Femur (tissue), 1 donor: ENCODE data around the gene INPP5D.
A peak's percentile ranks its signal among the peaks of the same experiment; 100 is the strongest.

Experiments
- DNase-seq: peaks from one replicate; pipeline ENCODE4 v3.0.0-alpha.2; 2017

Gene INPP5D

GRCh38 chr2:233217892-233218377 is 157.8 kb downstream of the INPP5D start:
- peak; percentile 39 for DNase-seq

DNA sequence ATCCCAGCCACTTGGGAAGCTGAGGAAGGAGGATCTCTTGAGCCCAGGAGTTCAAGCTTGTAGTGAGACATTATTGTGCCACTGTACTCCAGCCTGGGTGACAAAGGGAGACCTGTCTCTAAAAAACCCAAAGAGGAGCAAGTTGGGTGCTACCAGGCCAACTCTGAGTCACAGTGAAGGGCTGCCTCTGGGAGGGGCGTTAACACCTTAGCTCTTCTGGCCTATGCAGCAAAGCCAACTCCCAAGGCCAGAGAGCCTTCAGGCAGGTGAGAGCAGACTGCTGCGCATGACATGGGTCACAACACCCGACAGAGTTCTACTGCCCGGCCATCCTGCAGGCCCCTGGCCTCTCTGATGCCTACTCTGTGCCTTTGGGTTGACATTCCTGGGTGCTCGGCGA is 158.7 kb downstream of the INPP5D start:
- no peak for DNase-seq

DNA sequence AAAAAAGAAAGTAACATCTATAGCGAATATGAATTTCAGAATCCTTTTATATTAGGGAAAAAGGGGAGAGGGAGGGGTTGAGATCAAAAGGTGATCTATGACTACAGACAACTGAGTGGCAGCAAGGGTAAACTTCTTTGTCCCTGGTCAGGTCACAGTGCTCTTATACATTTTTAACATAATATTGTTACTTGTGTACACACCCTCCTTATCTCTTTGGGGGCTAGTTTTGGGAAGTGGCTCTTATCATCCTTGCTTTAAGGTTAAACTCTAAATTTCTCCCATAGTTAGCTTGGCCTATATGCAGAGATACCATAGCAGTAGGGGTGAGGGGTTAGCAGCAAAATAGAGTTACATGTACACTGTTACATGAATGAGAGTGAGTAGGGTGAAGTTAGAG is 159.7 kb downstream of the INPP5D start:
- DNase-seq, result no peak

- DNase-seq, result no peak
Measured at GRCh38 chr2:233221378-233222063, 161.4 kb downstream of the INPP5D start.

- no peak for DNase-seq
Measured at GRCh38 chr2:233223059-233223894, 163.1 kb downstream of the INPP5D start.

- DNase-seq, result no peak
Measured at GRCh38 chr2:233225230-233226068, 165.3 kb downstream of the INPP5D start.

GRCh38 chr2:233226511-233227031 is 166.4 kb downstream of the INPP5D start:
- no peak for DNase-seq

DNA sequence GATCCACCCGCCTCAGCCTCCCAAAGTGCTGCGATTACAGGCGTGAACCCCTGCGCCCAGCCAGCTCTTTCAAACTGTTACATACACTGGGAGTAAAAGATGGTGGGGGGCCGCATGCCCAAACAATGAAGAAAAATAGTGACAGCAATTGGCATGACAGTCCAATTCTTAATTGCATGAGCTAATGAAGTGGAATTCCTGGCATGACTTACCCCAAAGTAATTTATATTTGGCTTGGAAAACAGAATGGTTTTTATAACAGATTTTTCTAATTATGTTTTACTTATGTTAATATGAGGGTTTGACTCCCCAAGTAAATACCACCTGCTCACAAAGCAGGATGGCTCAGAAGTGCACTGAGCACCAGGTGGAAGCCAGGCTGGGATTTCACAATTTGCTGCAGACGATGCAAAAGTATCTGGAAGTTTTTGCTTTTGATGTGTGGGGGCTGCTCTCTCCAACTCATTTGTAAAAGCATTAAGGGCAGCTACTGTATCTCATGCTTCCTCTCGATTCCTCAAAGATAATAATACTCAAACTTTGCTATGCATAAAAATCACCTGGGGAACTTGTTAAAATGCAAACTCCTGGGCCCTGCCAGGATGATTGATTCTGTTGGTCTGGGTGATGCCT is 167.3 kb downstream of the INPP5D start:
- no peak for DNase-seq

GRCh38 chr2:233228376-233228775 is 168.2 kb downstream of the INPP5D start:
- DNase-seq, result no peak

GRCh38 chr2:233233618-233234230 is 173.6 kb downstream of the INPP5D start:
- DNase-seq, result no peak

- DNase-seq, result no peak
Measured at GRCh38 chr2:233234264-233234663, 174.1 kb downstream of the INPP5D start.

DNA sequence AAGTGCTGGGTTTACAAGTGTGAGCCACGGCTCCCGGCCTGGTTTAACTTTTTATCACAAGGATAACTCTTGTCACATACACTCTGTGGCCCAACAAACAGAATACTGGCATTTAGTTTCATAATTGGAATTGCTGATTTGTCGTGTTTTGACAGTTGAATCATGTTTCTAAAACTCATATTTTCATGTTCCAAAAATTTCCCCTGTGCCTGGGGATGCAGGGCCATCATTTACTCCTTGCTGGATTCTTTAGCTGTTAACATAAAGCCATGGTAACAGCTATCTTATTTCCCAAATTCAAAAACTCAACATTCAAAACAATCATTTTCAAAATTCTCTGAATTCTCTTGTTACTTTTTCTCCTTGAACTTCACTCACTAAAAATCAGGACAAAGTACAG is 174.9 kb downstream of the INPP5D start:
- DNase-seq, result no peak

- DNase-seq, result no peak
Measured at GRCh38 chr2:233235977-233236376, 175.8 kb downstream of the INPP5D start.

DNA sequence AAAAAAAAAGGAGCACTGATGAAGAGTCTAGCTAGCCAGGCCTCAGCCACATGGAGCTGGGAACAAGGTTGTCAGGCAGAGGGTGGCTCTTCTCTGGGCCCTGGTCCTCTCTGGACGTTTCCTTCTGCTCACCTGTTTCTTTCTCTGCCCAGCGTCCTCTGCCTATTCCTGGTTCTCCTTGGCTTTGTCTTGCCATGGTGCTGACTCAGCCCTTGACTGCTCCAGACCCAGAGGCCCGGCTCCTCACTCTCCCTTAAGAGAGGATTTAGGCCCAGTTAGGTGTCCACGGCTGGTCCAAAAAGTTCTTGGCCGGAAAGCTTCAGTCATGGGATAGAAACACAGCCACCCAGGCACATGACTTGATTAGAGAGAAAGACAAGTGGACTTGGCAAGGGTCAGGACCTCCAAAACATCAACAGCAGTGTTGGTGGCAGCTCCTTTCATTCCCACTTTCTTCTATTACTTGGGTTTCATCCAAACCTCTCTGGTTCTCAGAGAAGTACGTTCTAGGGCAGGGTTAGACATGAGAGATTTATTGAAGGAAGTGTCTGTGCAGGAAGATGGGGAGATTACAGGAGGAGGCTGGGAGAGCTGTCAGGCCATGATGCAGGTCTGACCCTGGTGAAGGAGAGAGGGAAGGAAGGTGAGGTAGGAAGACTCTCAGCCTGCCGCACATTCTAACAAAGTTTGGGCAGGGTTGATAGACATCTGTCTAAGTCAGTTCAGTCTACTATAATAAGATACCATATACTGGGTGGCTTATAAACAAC is 176.9 kb downstream of the INPP5D start:
- DNase-seq, result no peak

DNA sequence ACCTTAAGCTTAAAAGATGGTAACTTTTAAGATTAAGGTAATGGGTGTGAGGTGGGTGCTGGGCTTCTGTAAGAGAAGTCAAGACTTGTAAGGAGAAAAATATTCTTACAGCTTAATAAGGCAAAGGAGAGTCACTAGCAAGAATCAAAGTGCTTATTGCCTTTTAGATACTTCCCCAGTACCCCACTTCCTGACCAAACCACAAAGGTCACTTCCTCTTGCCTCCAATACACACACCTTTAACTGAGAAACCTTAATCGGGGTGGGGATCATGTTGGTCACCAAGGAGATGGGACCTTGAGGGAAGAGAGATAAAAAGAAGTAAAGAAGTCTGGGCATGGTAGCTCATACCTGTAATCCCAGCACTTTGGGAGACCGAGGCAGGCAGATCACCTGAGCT is 180.8 kb downstream of the INPP5D start:
- DNase-seq, result no peak

- no peak for DNase-seq
Measured at GRCh38 chr2:233241803-233242202, 181.7 kb downstream of the INPP5D start.

DNA sequence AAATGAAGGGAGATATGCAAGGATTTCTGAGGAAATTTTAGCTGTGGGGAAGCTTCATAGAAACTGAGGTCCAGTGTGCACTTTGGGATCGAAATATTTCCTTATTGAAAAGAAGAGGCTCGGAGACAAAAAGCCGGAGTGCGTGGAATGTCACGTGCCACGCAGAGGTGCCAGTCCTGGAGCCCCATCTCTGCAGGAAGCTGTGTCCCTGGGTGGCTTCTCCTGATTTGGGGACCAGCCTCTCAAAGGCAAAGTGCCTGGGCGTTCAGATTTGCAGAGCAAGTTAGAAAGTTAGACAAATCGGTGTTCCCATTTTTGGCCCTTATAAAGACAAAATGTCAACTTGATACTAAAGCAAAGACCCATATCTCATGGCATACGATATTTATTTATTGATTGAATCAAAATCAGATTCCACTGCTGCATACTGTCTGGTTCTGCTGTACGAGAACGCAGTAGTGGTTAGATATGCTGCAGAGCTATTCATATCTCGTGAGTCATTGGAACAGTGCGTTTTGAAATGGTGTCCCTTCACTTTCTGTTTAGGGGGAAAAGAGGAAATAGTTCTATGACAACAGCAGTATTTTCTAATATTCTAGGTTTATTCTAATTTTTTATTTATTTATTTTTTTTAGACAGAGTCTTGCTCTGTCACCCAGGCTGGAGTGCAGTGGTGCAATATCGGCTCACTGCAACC is 182.2 kb downstream of the INPP5D start:
- no peak for DNase-seq

GRCh38 chr2:233243348-233243747 is 183.2 kb downstream of the INPP5D start:
- no peak for DNase-seq

GRCh38 chr2:233244818-233245217 is 184.7 kb downstream of the INPP5D start:
- no peak for DNase-seq

GRCh38 chr2:233245406-233245805 is 185.3 kb downstream of the INPP5D start:
- no peak for DNase-seq

DNA sequence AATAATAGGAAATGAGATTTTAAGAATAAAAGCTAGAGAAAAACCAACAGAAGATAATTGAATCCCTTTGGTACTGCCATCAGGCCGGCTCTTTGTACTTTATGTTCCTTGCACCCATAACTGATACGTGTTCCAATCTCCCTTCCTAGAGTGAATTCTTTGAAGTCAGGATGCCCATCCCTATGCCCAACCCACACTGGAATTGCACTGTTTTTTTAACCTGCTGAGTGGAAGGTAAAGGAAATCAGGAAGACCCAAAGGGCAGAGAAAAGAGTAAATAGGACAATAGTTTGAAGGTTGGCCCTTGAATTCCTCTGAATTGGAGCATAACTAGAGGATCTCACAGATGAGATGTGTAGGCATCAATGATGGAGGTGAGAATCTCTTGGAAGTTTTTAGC is 187.0 kb downstream of the INPP5D start:
- DNase-seq, result no peak
